Daoy (cell line): ENCODE measurements around the gene ZNF219. TPM values are rescaled to one million over a fixed set of nuclear protein-coding genes. Genes with fewer than 3 reads are reported as not detected.
A peak's percentile ranks its signal among the peaks of the same experiment; 100 is the strongest.
"Not testable (repeated sequence)": the region's sequence is repeated elsewhere in the genome, so short reads cannot be mapped to it uniquely, and the experiment has no call there.

Experiments used
- DNase-seq: peaks from one replicate; pipeline ENCODE4 v3.0.0-alpha.2; 2015; ENCODE audit warnings: low read depth
- total RNA-seq: library from RNA; depleted of rRNA; stranded (reverse); fragments of >200 nt; shearing (Covaris generic); gene quantifications from 2 replicates; pipeline ENCODE4 v1.2.3, GENCODE V29; 2014; rRNA removed

Gene ZNF219
- total RNA-seq, 1 experiment from 2014 or later = 13.7 TPM

DNA sequence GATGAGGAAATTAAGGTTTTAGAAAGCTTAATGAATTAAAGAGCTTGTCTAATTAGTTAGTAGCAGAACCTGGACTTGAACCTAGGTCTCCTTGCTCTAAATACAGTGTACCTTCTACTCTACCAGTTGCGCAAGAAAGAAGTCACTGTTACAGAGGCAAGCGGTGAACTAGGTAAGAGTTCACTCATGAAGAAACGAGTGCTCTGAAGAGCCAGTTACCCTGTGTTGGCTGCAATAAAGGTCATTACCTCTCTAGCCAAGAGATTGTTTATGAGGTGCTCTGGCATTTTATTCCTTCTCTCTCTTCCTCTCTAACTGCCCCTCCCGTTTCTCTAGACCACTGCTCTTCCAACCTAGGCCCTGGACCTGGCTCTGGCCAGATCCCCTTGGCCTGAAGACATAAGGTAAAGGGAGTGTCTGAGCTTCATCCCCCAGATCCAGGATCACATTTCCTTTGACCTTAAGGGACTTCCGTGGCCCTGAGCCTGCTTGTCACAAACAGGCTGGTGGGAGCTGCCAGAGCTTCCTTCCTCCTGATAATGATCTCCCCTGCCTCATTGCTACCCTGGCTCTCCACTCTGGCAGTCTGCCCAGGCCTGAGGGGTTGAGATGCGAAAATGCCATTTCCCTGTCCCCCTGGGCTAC, 54.4 kb downstream of the ZNF219 start:
- DNase-seq = no peak

DNA sequence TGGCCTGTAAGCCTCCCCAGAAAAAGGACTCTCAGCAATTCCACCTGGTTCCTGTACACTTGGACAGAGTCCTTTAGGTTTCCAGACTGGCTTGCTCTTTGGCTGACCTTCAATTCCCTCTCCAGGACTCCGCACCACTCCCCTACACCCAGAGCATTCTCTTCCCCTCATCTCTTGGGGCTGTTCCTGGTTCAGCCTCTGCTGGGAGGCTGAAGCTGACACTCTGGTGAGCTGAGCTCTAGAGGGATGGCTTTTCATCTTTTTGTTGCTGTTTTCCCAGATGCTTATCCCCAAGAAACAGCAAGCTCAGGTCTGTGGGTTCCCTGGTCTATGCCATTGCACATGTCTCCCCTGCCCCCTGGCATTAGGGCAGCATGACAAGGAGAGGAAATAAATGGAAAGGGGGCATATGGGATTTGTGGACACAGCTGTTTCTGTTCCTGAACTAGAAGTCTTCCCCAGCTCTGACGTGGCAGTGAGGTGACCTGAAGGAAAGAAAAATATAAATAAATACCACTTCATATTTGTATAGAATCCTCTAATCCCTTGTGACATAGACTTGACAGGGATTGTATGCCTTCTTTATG, 55.0 kb downstream of the ZNF219 start:
- no peak for DNase-seq

DNA sequence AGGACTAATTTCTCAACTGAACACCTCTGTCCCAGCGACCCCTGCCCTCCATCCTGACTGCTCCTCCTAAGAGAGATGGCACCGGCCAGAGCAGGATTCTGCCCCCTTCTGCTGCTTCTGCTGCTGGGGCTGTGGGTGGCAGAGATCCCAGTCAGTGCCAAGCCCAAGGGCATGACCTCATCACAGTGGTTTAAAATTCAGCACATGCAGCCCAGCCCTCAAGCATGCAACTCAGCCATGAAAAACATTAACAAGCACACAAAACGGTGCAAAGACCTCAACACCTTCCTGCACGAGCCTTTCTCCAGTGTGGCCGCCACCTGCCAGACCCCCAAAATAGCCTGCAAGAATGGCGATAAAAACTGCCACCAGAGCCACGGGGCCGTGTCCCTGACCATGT, 55.5 kb downstream of the ZNF219 start:
- DNase-seq = peak; percentile 34

DNA sequence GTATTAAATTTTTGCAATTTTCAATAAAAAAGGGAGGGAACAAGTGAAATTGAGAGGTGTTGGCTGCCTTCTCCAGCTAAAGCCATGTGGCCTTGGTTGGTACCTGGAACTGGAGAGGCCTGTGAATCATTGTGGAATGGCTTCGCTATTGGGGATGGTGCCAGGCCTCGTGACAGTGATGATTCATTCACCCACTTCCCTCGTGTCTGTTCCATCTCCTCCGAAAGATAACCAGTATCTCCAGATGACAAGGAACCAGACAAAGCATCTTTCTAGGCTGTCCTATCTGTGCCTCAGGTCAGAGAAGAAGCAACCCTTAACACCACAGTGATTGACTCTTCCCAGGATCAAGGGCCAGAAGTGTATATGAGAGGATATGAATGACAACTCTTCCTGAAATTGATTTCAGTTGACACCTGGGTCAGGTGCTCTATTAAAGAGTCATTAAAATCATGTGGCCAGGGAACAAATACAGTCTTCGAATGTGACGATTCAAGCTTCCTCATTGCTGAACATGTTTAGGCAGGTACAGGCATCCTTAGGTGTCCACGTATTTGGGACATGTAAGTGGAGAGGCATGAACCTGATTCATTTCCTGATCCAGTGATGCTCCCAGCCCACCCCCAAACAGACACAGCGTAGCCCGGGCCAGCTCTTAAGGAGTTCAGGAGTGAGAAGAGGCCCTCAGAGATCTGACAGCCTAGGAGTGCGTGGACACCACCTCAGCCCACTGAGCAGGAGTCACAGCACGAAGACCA, 56.6 kb downstream of the ZNF219 start, which contains the start of gene RNASE7:
Gene RNASE7 (plus strand): TSS at position 687 of the 758 bp plus-strand sequence. CDS start 631 bp downstream, outside the sequence.
- peak; percentile 49 for DNase-seq

DNA sequence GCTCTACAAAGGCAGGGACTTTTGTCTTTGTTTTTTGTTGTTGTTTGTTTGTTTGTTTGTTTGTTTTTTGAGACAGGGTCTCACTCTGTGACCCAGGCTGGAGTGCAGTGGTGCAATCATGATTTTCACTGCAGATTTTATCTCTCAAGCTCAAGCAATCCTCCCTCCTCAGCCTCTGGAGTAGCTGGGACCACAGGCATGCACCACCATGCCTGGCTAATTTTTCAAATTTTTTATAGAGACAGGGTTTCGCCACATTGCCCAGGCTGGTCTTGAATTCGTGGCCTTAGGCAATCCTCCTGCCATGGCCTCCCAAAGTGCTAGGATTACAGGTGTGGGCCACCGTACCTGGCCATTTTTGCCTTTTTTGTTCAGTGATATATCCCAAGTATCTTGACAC, 57.5 kb downstream of the ZNF219 start:
- not testable (repeated sequence) for DNase-seq

DNA sequence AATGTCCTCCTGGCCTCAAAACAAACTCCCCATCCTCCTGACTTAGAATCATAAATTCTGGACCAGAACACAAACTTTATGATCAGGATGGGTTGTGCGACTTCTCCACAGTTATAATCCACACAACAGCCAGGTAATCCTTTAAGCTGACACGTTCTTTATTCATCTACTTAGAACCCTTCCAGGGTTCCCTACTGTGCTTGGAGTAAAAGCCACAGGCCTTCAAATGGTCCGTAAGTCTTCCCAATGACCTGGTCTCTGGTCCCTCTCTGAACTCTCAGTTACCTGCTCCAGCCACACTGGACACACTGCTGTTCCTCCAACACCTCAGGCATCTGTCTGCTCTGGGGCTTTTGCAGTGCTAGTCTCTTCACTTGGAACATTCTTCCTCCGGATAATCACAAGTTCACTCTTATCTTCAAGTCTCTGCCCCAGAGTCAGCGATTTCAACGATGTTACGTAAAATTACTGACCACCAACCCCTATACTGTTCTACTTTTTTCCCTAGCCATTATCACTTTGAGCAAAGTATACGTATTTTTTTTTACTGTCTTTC, 58.0 kb downstream of the ZNF219 start:
- no peak for DNase-seq

Other genes with a start within 250 kb of the ZNF219 start
- not detected in 2 replicates for gene RNASE3, start 207.3 kb downstream of the ZNF219 start, total RNA-seq
- not detected in 2 replicates for gene RNASE2, start 143.2 kb downstream of the ZNF219 start, total RNA-seq
- gene METTL17, start 108.7 kb downstream of the ZNF219 start, total RNA-seq = 106 and 123 TPM in 2 replicates
- gene SLC39A2, start 99.4 kb downstream of the ZNF219 start, total RNA-seq = not detected in 2 replicates
- gene NDRG2, start 73.6 kb downstream of the ZNF219 start, total RNA-seq = 6.3 and 22.7 TPM in 2 replicates
- gene TPPP2, start 68.4 kb downstream of the ZNF219 start, total RNA-seq = not detected in 2 replicates
- not detected in 2 replicates for gene RNASE13, start 63.8 kb downstream of the ZNF219 start, total RNA-seq
- not detected in 2 replicates for gene RNASE7, start 56.3 kb downstream of the ZNF219 start, total RNA-seq
- not detected in 2 replicates for gene RNASE8, start 40.8 kb downstream of the ZNF219 start, total RNA-seq
- 59.9 and 86.1 TPM in 2 replicates for gene ARHGEF40, start 28.4 kb downstream of the ZNF219 start, total RNA-seq
- not detected in 2 replicates for gene TMEM253, start 2.4 kb upstream of the ZNF219 start, total RNA-seq
- not detected in 2 replicates for gene OR5AU1, start 57.4 kb upstream of the ZNF219 start, total RNA-seq
- gene HNRNPC, start 170.8 kb upstream of the ZNF219 start, total RNA-seq = 1,331 and 1,352 TPM in 2 replicates
- not detected in 2 replicates for gene RPGRIP1, start 181.4 kb upstream of the ZNF219 start, total RNA-seq